Neural progenitor cell (in vitro differentiated cells): ENCODE data around the gene MAPKBP1. TPM values are rescaled to one million over a fixed set of nuclear protein-coding genes. Genes with fewer than 3 reads are reported as not detected.

Experiments
- DNase-seq: peaks from one replicate; pipeline ENCODE4 v3.0.0-alpha.2; 2016; ENCODE audit warnings: low spot score
- H2AFZ ChIP-seq: fragments of 200-600 bp; sonication (generic); replicated peaks from 2 replicates; pipeline ENCODE4 v1.6.1; 2016; ENCODE audit warnings: antibody characterized with exemption
- H3F3A ChIP-seq: fragments of 200-600 bp; sonication (generic); 2 replicates; pipeline ENCODE4 v1.6.1; 2016; ENCODE audit warnings: antibody characterized with exemption, low read depth
- H3K27ac ChIP-seq: fragments of 200-600 bp; sonication (generic); 2 replicates; pipeline ENCODE4 v1.5.1; 2016; ENCODE audit warnings: mild to moderate bottlenecking
- H3K27me3 ChIP-seq: fragments of 200-600 bp; sonication (generic); 2 replicates; pipeline ENCODE4 v1.6.1; 2016; ENCODE audit warnings: mild to moderate bottlenecking, moderate library complexity
- H3K36me3 ChIP-seq: fragments of 200-600 bp; sonication (generic); 2 replicates; pipeline ENCODE4 v1.5.1; 2016
- H3K4me1 ChIP-seq: fragments of 200-600 bp; sonication (generic); 2 replicates; pipeline ENCODE4 v1.6.1; 2016; ENCODE audit warnings: mixed run types
- H3K4me2 ChIP-seq: fragments of 200-600 bp; sonication (generic); 2 replicates; pipeline ENCODE4 v1.6.1; 2016
- H3K4me3 ChIP-seq: fragments of 200-600 bp; sonication (generic); 2 replicates; pipeline ENCODE4 v1.5.1; 2016
- H3K79me2 ChIP-seq: fragments of 200-600 bp; sonication (generic); 2 replicates; pipeline ENCODE4 v1.6.1; 2016; ENCODE audit warnings: low read depth
- H3K9ac ChIP-seq: fragments of 200-600 bp; sonication (generic); 2 replicates; pipeline ENCODE4 v1.6.1; 2016
- H3K9me3 ChIP-seq: fragments of 200-600 bp; sonication (generic); 2 replicates; pipeline ENCODE4 v1.5.1; 2016; ENCODE audit warnings: low read depth
- H4K20me1 ChIP-seq: fragments of 200-600 bp; sonication (generic); 2 replicates; pipeline ENCODE4 v1.6.1; 2016; ENCODE audit warnings: low read depth
- H3K27ac Mint-ChIP-seq: 3 replicates; pipeline ENCODE4 v1.8.0; 2021; ENCODE audit warnings: mixed read lengths
- H3K27me3 Mint-ChIP-seq: 2 replicates; pipeline ENCODE4 v1.8.0; 2022; ENCODE audit warnings: low read depth, mild to moderate bottlenecking, inconsistent platforms, moderate library complexity, mixed read lengths; ENCODE audit not compliant: insufficient read depth
- H3K36me3 Mint-ChIP-seq: 3 replicates; pipeline ENCODE4 v1.8.0; 2021; ENCODE audit warnings: mixed read lengths
- H3K4me1 Mint-ChIP-seq: 3 replicates; pipeline ENCODE4 v1.8.0; 2021; ENCODE audit warnings: mixed read lengths
- H3K4me3 Mint-ChIP-seq: 3 replicates; pipeline ENCODE4 v1.8.0; 2021; ENCODE audit warnings: mild to moderate bottlenecking, moderate library complexity, mixed read lengths
- H3K9me3 Mint-ChIP-seq: 3 replicates; pipeline ENCODE4 v1.8.0; 2020; ENCODE audit warnings: mixed read lengths
- EZH2 ChIP-seq: fragments of 200-600 bp; sonication (generic); IDR thresholded peaks from 2 replicates; pipeline ENCODE4 v1.6.1; 2017; ENCODE audit warnings: antibody characterized with exemption, mild to moderate bottlenecking, moderate library complexity
- EZH2phosphoT487 ChIP-seq: fragments of 200-600 bp; sonication (generic); IDR thresholded peaks from 2 replicates; pipeline ENCODE4 v1.6.1; 2017; ENCODE audit warnings: antibody characterized with exemption
- total RNA-seq: library from RNA; depleted of rRNA; stranded (reverse); fragments of >200 nt; gene quantifications from 2 replicates; pipeline ENCODE4 v1.2.3, GENCODE V29; 2015; ENCODE audit warnings: low replicate concordance
- TF ChIP-seq, protein P1 (sequence below): fragments of 200-600 bp; sonication (generic); IDR thresholded peaks from 2 replicates; pipeline ENCODE4 v1.5.1; 2017; ENCODE audit warnings: antibody characterized with exemption, mild to moderate bottlenecking

Gene MAPKBP1
- total RNA-seq, 1 donor from 2014 or later: 10.1 TPM

DNA sequence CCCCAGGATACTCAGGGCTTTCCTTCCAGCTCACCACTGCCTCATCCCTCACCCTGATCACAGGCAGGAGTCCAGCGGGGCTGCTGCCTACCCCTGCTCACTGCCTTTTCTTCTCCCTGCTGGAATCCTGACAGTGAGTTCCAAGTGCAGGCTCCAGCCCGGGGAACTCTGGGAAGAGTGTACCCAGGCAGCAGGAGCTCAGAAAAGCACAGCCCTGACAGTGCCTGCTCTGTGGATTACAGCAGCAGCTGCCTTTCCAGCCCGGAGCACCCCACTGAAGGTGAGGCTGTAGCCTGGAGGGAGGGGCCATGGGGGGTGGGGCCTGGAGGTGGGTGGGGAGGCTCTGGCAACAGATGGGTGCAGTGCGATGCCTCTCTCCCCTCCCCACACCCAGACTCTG, 47.5 kb downstream of the MAPKBP1 start:
- H3K27ac Mint-ChIP-seq: no peak overlapping the region
- Histone ChIP-seq H2AFZ (no peak overlapping the region), H3K9ac (no peak overlapping the region), H3K4me3 (no peak overlapping the region), H3K27me3 (peaks cover 2% of the 10 kb centered on the region), H3K4me1 (peaks cover 7% of the 10 kb centered on the region), H3K79me2 (no peaks in the 10 kb centered on the region), H3K27ac (no peak overlapping the region), H3K4me2 (no peak overlapping the region), H3K9me3 (no peaks in the 10 kb centered on the region), H4K20me1 (no peaks in the 10 kb centered on the region), H3K36me3 (no peaks in the 10 kb centered on the region), H3F3A (peaks cover 6% of the 10 kb centered on the region)
- peaks cover 7% of the 10 kb centered on the region for H3K4me1 Mint-ChIP-seq
- no peaks in the 10 kb centered on the region for H3K9me3 Mint-ChIP-seq
- no peak overlapping the region for H3K4me3 Mint-ChIP-seq
- H3K27me3 Mint-ChIP-seq: peaks cover 2% of the 10 kb centered on the region
- no peak for TF ChIP-seq EZH2phosphoT487
- TF ChIP-seq, protein P1, sequence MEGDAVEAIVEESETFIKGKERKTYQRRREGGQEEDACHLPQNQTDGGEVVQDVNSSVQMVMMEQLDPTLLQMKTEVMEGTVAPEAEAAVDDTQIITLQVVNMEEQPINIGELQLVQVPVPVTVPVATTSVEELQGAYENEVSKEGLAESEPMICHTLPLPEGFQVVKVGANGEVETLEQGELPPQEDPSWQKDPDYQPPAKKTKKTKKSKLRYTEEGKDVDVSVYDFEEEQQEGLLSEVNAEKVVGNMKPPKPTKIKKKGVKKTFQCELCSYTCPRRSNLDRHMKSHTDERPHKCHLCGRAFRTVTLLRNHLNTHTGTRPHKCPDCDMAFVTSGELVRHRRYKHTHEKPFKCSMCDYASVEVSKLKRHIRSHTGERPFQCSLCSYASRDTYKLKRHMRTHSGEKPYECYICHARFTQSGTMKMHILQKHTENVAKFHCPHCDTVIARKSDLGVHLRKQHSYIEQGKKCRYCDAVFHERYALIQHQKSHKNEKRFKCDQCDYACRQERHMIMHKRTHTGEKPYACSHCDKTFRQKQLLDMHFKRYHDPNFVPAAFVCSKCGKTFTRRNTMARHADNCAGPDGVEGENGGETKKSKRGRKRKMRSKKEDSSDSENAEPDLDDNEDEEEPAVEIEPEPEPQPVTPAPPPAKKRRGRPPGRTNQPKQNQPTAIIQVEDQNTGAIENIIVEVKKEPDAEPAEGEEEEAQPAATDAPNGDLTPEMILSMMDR: no peak
- no peak for TF ChIP-seq EZH2
- no peak for DNase-seq
- peaks cover 31% of the 10 kb centered on the region for H3K36me3 Mint-ChIP-seq

GRCh38 chr15:41822471-41822870, 48.2 kb downstream of the MAPKBP1 start:
- H3K9me3 Mint-ChIP-seq: no peaks in the 10 kb centered on the region
- Histone ChIP-seq H3K4me2 (no peak overlapping the region), H3K4me1 (peaks cover 7% of the 10 kb centered on the region), H3K36me3 (no peaks in the 10 kb centered on the region), H3K27me3 (peaks cover 8% of the 10 kb centered on the region), H3K4me3 (no peak overlapping the region), H3K79me2 (no peaks in the 10 kb centered on the region), H3K9ac (no peak overlapping the region), H3K9me3 (no peaks in the 10 kb centered on the region), H3F3A (peaks cover 6% of the 10 kb centered on the region), H2AFZ (no peak overlapping the region), H4K20me1 (no peaks in the 10 kb centered on the region), H3K27ac (no peak overlapping the region)
- peaks cover 2% of the 10 kb centered on the region for H3K27me3 Mint-ChIP-seq
- DNase-seq: no peak
- H3K27ac Mint-ChIP-seq: no peak overlapping the region
- H3K4me1 Mint-ChIP-seq: peaks cover 7% of the 10 kb centered on the region
- TF ChIP-seq EZH2 (no peak), EZH2phosphoT487 (no peak)
- TF ChIP-seq, protein P1: no peak
- no peak overlapping the region for H3K4me3 Mint-ChIP-seq
- peaks cover 25% of the 10 kb centered on the region for H3K36me3 Mint-ChIP-seq

GRCh38 chr15:41822957-41823356, 48.7 kb downstream of the MAPKBP1 start:
- Mint-ChIP-seq H3K4me3 (no peak overlapping the region), H3K27ac (no peak overlapping the region), H3K27me3 (peaks cover 4% of the 10 kb centered on the region), H3K4me1 (peaks cover 7% of the 10 kb centered on the region), H3K9me3 (no peaks in the 10 kb centered on the region), H3K36me3 (peaks cover 22% of the 10 kb centered on the region)
- Histone ChIP-seq H3F3A (peaks cover 6% of the 10 kb centered on the region), H3K9me3 (no peaks in the 10 kb centered on the region), H3K9ac (no peak overlapping the region), H3K4me2 (no peak overlapping the region), H3K79me2 (no peaks in the 10 kb centered on the region), H3K4me1 (peaks cover 7% of the 10 kb centered on the region), H3K36me3 (no peaks in the 10 kb centered on the region), H2AFZ (no peak overlapping the region), H3K4me3 (no peak overlapping the region), H3K27ac (no peak overlapping the region), H4K20me1 (no peaks in the 10 kb centered on the region), H3K27me3 (peaks cover 10% of the 10 kb centered on the region)
- DNase-seq: no peak
- TF ChIP-seq, protein P1: no peak
- TF ChIP-seq EZH2phosphoT487 (no peak), EZH2 (no peak)
